Nephron progenitor cell (in vitro differentiated cells): Measurements from ENCODE around the gene SP7.
A peak's percentile ranks its signal among the peaks of the same experiment; 100 is the strongest.

Experiments used
- DNase-seq: peaks from one replicate; pipeline ENCODE4 v3.0.0; 2021
- H3K27ac Mint-ChIP-seq: 2 replicates; pipeline ENCODE4 v1.8.0; 2021; ENCODE audit warnings: mild to moderate bottlenecking, moderate library complexity, mixed read lengths
- H3K27me3 Mint-ChIP-seq: 2 replicates; pipeline ENCODE4 v1.8.0; 2021; ENCODE audit warnings: mild to moderate bottlenecking, low read depth, mixed read lengths; ENCODE audit not compliant: poor library complexity
- H3K36me3 Mint-ChIP-seq: 2 replicates; pipeline ENCODE4 v1.8.0; 2021; ENCODE audit warnings: low read depth, mixed read lengths
- H3K4me1 Mint-ChIP-seq: 2 replicates; pipeline ENCODE4 v1.8.0; 2021; ENCODE audit warnings: mixed read lengths
- H3K4me3 Mint-ChIP-seq: 2 replicates; pipeline ENCODE4 v1.8.0; 2021; ENCODE audit warnings: mild to moderate bottlenecking, moderate library complexity, mixed read lengths
- H3K9me3 Mint-ChIP-seq: 2 replicates; pipeline ENCODE4 v1.8.0; 2021; ENCODE audit warnings: mild to moderate bottlenecking, moderate library complexity, mixed read lengths
- TF ChIP-seq, protein P1 (sequence below): fragments of 200-600 bp; sonication (generic); IDR thresholded peaks from 2 replicates; pipeline ENCODE4 v1.5.0; 2021; ENCODE audit warnings: antibody characterized with exemption

Gene SP7

GRCh38 chr12:53347905-53348304, 11.8 kb upstream of the SP7 start:
- Mint-ChIP-seq H3K4me3 (no peak overlapping the region), H3K4me1 (peaks cover 42% of the 10 kb centered on the region), H3K27ac (no peak overlapping the region), H3K9me3 (no peaks in the 10 kb centered on the region), H3K27me3 (no peaks in the 10 kb centered on the region), H3K36me3 (no peaks in the 10 kb centered on the region)
- DNase-seq = no peak
- TF ChIP-seq, protein P1, sequence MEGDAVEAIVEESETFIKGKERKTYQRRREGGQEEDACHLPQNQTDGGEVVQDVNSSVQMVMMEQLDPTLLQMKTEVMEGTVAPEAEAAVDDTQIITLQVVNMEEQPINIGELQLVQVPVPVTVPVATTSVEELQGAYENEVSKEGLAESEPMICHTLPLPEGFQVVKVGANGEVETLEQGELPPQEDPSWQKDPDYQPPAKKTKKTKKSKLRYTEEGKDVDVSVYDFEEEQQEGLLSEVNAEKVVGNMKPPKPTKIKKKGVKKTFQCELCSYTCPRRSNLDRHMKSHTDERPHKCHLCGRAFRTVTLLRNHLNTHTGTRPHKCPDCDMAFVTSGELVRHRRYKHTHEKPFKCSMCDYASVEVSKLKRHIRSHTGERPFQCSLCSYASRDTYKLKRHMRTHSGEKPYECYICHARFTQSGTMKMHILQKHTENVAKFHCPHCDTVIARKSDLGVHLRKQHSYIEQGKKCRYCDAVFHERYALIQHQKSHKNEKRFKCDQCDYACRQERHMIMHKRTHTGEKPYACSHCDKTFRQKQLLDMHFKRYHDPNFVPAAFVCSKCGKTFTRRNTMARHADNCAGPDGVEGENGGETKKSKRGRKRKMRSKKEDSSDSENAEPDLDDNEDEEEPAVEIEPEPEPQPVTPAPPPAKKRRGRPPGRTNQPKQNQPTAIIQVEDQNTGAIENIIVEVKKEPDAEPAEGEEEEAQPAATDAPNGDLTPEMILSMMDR = no peak

GRCh38 chr12:53346491-53346890, 10.3 kb upstream of the SP7 start:
- no peaks in the 10 kb centered on the region for H3K9me3 Mint-ChIP-seq
- DNase-seq = no peak
- H3K27me3 Mint-ChIP-seq = no peaks in the 10 kb centered on the region
- H3K4me1 Mint-ChIP-seq = peaks cover 35% of the 10 kb centered on the region
- TF ChIP-seq, protein P1 = no peak
- no peak overlapping the region for H3K27ac Mint-ChIP-seq
- H3K36me3 Mint-ChIP-seq = no peaks in the 10 kb centered on the region
- H3K4me3 Mint-ChIP-seq = no peak overlapping the region

DNA sequence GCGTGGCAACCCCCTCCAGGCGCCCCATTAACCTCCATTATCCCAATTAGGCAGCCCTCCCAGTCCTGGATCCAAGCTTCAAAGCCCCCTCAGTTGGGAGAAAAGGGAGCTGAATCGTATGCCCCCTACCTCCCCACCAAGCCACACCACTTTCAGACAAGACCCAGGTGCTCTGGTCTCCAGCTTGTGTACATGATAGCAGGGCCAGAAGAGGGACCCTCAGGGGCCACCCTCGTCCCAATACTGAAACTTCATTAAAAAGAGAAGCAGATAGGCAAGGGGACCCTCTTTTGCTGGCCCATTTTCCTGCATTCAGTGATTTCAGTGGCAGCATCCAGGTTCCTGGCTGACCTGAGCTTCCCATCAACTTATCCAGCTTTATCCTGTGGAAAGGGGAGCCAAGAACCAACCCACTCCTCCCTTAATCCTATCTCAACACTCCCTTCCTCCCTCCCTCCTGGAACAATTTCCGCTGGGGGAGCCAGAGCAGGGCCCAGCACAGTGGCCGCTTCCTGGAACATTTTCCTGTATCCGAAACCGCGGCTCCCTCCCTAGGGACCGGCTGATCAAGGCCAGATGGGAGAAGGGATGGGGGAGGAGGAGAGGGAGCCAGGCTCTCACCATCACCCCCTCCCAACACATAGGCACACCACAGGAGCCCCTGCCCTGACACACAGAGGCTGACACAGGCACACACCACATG, 9.5 kb upstream of the SP7 start:
- H3K27ac Mint-ChIP-seq = peak overlapping the region; percentile 87
- H3K36me3 Mint-ChIP-seq = no peaks in the 10 kb centered on the region

GRCh38 chr12:53344824-53345485, 8.8 kb upstream of the SP7 start:
- H3K4me1 Mint-ChIP-seq = peaks cover 35% of the 10 kb centered on the region
- peak overlapping the region; percentile 97 for H3K4me3 Mint-ChIP-seq
- H3K27me3 Mint-ChIP-seq = peaks cover under 1% of the 10 kb centered on the region
- peak; percentile 85 for DNase-seq
- H3K36me3 Mint-ChIP-seq = no peaks in the 10 kb centered on the region
- H3K9me3 Mint-ChIP-seq = no peaks in the 10 kb centered on the region
- TF ChIP-seq, protein P1 = peak; percentile 36
- peak overlapping the region; percentile 87 for H3K27ac Mint-ChIP-seq

More for the DNA sequence above, 9.5 kb upstream of the SP7 start:
- TF ChIP-seq, protein P1 = no peak
- DNase-seq = peak; percentile 35
- Mint-ChIP-seq H3K9me3 (no peaks in the 10 kb centered on the region), H3K27me3 (no peaks in the 10 kb centered on the region), H3K4me1 (peaks cover 35% of the 10 kb centered on the region), H3K4me3 (peak overlapping the region; percentile 97)

DNA sequence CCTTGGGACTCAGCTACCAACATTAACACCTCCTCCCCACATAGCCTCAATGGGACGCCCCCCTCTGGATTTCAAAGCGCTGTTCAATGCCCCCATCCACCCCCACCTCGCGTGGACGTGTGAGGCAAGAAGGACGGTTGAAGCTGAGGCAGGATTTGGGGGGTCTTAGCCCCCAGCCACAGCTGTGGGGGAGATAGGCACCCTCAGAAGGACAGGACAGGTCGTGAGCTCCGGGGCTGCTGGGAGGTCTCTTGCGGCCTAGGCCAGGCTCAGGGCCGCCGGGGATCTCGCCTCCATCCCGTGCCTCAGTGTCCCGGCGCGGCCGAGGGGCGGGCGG, 8.3 kb upstream of the SP7 start:
- Mint-ChIP-seq H3K27ac (no peak overlapping the region), H3K4me3 (peak overlapping the region; percentile 71), H3K36me3 (no peaks in the 10 kb centered on the region), H3K9me3 (no peaks in the 10 kb centered on the region), H3K27me3 (peaks cover 3% of the 10 kb centered on the region), H3K4me1 (peaks cover 35% of the 10 kb centered on the region)
- TF ChIP-seq, protein P1 = no peak
- no peak for DNase-seq

DNA sequence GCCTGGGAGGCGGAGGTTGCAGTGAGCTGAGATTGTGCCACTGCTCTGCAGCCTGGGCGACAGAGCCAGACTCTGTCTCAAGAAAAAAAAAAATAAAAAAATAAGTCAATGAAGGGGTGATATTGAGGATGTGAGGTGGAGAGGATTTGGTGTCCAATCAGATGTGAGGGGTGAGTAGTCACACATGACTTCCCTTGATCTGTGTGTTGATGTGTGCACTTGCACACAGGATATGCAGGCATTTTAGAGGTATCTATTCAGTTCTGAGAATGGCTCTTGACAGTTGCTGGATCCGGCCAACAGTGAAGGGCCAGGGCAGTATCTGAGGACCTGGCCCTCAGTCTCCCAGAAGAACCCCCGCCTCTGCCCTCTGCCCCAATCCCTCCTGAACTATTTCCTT, 7.8 kb upstream of the SP7 start:
- Mint-ChIP-seq H3K36me3 (no peaks in the 10 kb centered on the region), H3K27ac (no peak overlapping the region), H3K4me3 (peak overlapping the region; percentile 71), H3K27me3 (peaks cover 3% of the 10 kb centered on the region), H3K9me3 (no peaks in the 10 kb centered on the region), H3K4me1 (peaks cover 35% of the 10 kb centered on the region)
- DNase-seq = no peak
- TF ChIP-seq, protein P1 = no peak
